Transverse colon (tissue), 4 donors: Measurements from ENCODE around the gene PTPRA. TPM values are rescaled to one million over a fixed set of nuclear protein-coding genes. Genes with fewer than 3 reads are reported as not detected.
A peak's percentile ranks its signal among the peaks of the same experiment; 100 is the strongest.

ENCODE experiments used
- DNase-seq: peaks from one replicate; pipeline ENCODE4 v3.0.0-alpha.2; 2019
- H3K27ac ChIP-seq, 4 donors: fragments of 200-600 bp; sonication (generic); 2 replicates each; pipeline ENCODE4 v1.5.1; 2016 to 2018; ENCODE audit warnings: inconsistent platforms in 4 of 4
- H3K27me3 ChIP-seq: fragments of 200-600 bp; sonication (generic); 2 replicates; pipeline ENCODE4 v1.5.1; 2017; ENCODE audit warnings: inconsistent platforms
- H3K36me3 ChIP-seq, 4 donors: fragments of 200-600 bp; sonication (generic); 2 replicates each; pipeline ENCODE4 v1.5.1; 2017 to 2019; ENCODE audit warnings: inconsistent platforms in 4 of 4
- H3K4me1 ChIP-seq, 4 donors: fragments of 200-600 bp; sonication (generic); 2 replicates each; pipeline ENCODE4 v1.5.1; 2017 to 2020; ENCODE audit warnings: inconsistent platforms in 4 of 4
- H3K4me3 ChIP-seq, 4 donors: fragments of 200-600 bp; sonication (generic); 1 replicate in 1 of 4; 2 replicates in 3 of 4; pipeline versions ENCODE4 v1.5.1 to v1.6.1; 2017 to 2019; ENCODE audit warnings: inconsistent platforms in 4 of 4
- H3K9me3 ChIP-seq, 2 donors: fragments of 200-600 bp; sonication (generic); 2 replicates each; pipeline ENCODE4 v1.5.1; 2017 to 2019; ENCODE audit warnings: inconsistent platforms in 2 of 2
- CTCF ChIP-seq, 5 experiments: fragments of 200-600 bp in 3 of 5; fragments of 450-650 bp in 2 of 5; sonication (generic) in 3 of 5; IDR thresholded peaks; 1 replicate in 2 of 5; 2 replicates in 3 of 5; pipeline ENCODE4 v1.5.1; 2016 to 2017; ENCODE audit warnings: antibody characterized with exemption in 5 of 5, inconsistent platforms in 3 of 5, mild to moderate bottlenecking in 2 of 5, moderate library complexity in 1 of 5
- EP300 ChIP-seq: sonication (generic); formaldehyde crosslinking; IDR thresholded peaks from one replicate; pipeline ENCODE4 v1.6.1; 2017; ENCODE audit warnings: antibody characterized with exemption, low read depth
- POLR2A ChIP-seq: fragments of 450-650 bp; IDR thresholded peaks from one replicate; pipeline ENCODE4 v1.6.1; 2016; ENCODE audit warnings: antibody characterized with exemption, mild to moderate bottlenecking, moderate library complexity
- POLR2AphosphoS5 ChIP-seq, 3 donors: sonication (generic); formaldehyde crosslinking; IDR thresholded peaks; one replicate each; pipeline ENCODE4 v1.6.1; 2016; ENCODE audit warnings: antibody characterized with exemption in 3 of 3
- WGBS, 2 donors: methylation state at CpG; one replicate each; pipeline ENCODE4 v1.1.5; 2018; ENCODE audit warnings: low coverage in 1 of 2; 5-methylcytosine and 5-hydroxymethylcytosine counted together
- in situ Hi-C, 4 donors: fragments of 200-750 bp; cut with MboI; loops; one replicate each; pipeline versions ENCODE4 v1.15.0 to v1.15.1; 2017; ENCODE audit warnings: low sequenced_read_pairs in 3 of 4, low pct_ligation_motif_present in 1 of 4, low pct_unique_long_range_greater_than_20kb in 1 of 4
- intact Hi-C: fragments of 100-400 bp; cut with DNase I; formaldehyde crosslinking; loops from one replicate; pipeline ENCODE4 v1.15.1; 2023; ENCODE audit warnings: low total_unique reads
- total RNA-seq, 4 donors: library from RNA; depleted of rRNA; stranded (reverse); fragments of >200 nt; gene quantifications; one replicate each; pipeline ENCODE4 v1.1.0, GENCODE V29; 2016

Gene PTPRA
- total RNA-seq, 4 donors from 2014 or later = 32.2 to 55.8 (median 45.8) TPM

- H3K36me3 ChIP-seq = no peaks in the 10 kb centered on the region
- H3K27ac ChIP-seq = no peak overlapping the region
- no peak overlapping the region for H3K4me3 ChIP-seq
- in situ Hi-C loops (no loop called here), intact Hi-C loops (no loop called here)
- TF ChIP-seq CTCF (IDR thresholded peaks at IDR 0.05) = peak in 1 of 5 experiments; percentile 20
- no peak for TF ChIP-seq POLR2A
- peaks cover 6 to 21% (median 14%) of the 10 kb centered on the region in 4 donors for H3K4me1 ChIP-seq
- H3K27me3 ChIP-seq = no peaks in the 10 kb centered on the region
- no peaks in the 10 kb centered on the region for H3K9me3 ChIP-seq
- no peak for DNase-seq
Observed at GRCh38 chr20:2914160-2914559, 40.9 kb downstream of the PTPRA start.

- intact Hi-C loops = no loop called here
- no peaks in the 10 kb centered on the region for H3K27me3 ChIP-seq
- DNase-seq = no peak
- in situ Hi-C loops = no loop called here
- H3K36me3 ChIP-seq = no peaks in the 10 kb centered on the region
- H3K4me1 ChIP-seq = peaks cover 6 to 40% (median 23%) of the 10 kb centered on the region in 4 donors
- H3K27ac ChIP-seq = no peak overlapping the region
- no peak overlapping the region for H3K4me3 ChIP-seq
- H3K9me3 ChIP-seq = no peaks in the 10 kb centered on the region
- TF ChIP-seq POLR2A (no peak), CTCF (IDR thresholded peaks at IDR 0.05) (no peak), POLR2AphosphoS5 (IDR thresholded peaks at IDR 0.05) (no peak), EP300 (no peak)
Observed at GRCh38 chr20:2917266-2917665, 44.0 kb downstream of the PTPRA start.

DNA sequence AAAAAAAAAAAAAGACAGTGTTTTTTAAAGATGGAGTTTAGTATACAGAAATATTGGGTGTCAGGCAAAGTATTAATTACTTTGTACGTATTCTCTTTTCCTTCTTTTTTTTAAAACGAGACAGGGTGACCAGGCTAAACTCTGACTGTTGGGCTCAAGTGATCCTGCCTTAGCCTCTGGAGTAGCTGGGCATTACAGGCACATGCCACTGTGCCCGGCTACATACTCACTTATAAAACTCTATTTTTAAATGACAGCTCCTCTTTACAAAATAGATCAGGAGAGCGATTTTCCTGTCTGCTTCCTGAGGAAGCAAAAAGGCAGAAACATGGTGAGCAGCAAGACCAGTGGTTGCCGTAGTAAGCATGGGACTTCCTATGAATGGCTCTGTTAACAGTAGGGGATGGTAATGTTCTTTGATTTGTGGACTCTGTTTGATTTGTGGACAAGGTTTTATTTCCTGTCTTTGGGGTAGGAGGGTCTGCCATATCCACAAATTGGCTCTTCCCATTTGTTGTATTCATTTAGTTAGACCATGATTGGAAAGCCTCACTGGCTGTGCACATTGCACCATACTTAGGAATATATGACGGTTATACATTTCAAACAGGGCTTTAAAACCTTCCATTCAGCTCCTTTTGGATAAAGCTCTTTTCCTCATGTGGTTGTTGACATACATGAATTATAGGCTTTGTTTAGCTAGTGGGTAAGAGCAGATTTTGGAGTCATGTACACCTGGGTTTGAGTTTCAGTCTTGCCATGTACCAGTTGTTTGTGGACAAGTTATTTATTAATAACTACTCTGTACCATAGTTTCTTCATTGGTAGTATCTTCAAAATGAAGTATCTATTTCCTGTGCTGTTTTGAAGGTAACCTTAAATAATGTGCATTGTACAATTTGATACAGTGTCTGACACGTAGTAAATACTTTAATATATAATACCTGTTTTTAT lies 45.1 kb downstream of the PTPRA start:
- TF ChIP-seq POLR2A (no peak), POLR2AphosphoS5 (IDR thresholded peaks at IDR 0.05) (no peak), CTCF (IDR thresholded peaks at IDR 0.05) (no peak), EP300 (no peak)
- Histone ChIP-seq H3K4me3 (no peak overlapping the region), H3K27ac (peak overlapping the region; percentile 17 to 62 (median 59)), H3K9me3 (no peaks in the 10 kb centered on the region), H3K27me3 (no peaks in the 10 kb centered on the region), H3K4me1 (peaks cover 6 to 40% (median 23%) of the 10 kb centered on the region in 4 donors), H3K36me3 (no peaks in the 10 kb centered on the region)
- intact Hi-C loops (no loop called here), in situ Hi-C loops (no loop called here)
- WGBS, 2 donors = 59 to 64% methylated on average over 5 to 7 of the region's 7 CpGs
- no peak for DNase-seq

DNA sequence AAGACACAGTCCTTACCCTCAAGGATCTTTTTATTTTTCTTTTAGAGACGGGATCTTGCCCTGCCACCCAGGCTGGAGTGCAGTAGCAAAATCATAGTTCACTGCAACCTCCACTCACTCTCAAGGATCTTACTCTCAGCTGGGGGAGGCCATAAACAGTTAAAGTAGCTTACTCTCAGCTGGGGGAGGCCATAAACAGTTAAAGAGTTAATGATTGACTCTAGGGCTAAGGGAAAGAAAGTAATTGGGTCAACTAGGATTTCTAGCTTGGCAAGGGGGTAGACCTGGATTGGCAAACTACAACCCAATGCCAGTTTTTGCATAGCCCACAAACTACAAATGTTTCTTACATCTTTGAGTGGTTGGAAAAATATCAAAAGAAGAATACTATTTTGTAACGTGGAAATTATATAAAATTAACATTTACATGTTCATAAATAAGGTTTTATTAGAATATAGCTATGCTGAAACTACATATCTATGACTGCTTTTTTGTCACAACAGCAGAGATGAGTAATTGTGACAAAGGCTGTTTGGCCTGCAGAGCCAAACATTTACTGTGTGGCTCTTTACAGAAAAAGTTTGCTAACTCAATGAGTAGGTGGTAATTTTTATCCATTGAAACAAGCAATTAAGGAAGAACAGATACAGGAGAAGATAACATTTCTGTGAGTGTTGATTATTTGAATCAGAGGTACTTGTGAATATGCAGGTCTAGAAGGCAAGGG lies 46.4 kb downstream of the PTPRA start:
- in situ Hi-C loops = no loop called here
- Histone ChIP-seq H3K27me3 (no peaks in the 10 kb centered on the region), H3K27ac (peak overlapping the region; percentile 31 to 62 (median 59)), H3K4me1 (peaks cover 6 to 40% (median 23%) of the 10 kb centered on the region in 4 donors), H3K4me3 (no peak overlapping the region), H3K36me3 (peaks cover 0 to 6% (median 3%) of the 10 kb centered on the region in 4 donors), H3K9me3 (no peaks in the 10 kb centered on the region)
- peak; percentile 34 for DNase-seq
- 44 to 52% methylated on average over 2 of the region's 2 CpGs for WGBS, 2 donors
- intact Hi-C loops = no loop called here
- TF ChIP-seq EP300 = no peak
- TF ChIP-seq POLR2AphosphoS5 (IDR thresholded peaks at IDR 0.05) = peak in 1 of 3 donors; percentile 6
